Keratinocyte (primary cell): ENCODE data around the gene VPS37B. TPM values are rescaled to one million over a fixed set of nuclear protein-coding genes. Genes with fewer than 3 reads are reported as not detected.
A peak's percentile ranks its signal among the peaks of the same experiment; 100 is the strongest.

Experiments
- DNase-seq: peaks from one replicate; pipeline ENCODE4 v3.0.0-alpha.2; 2011; ENCODE audit warnings: low read depth, missing footprints, low spot score
- FAIRE-seq: peaks from 2 replicates; lab custom pipeline; 2011; peaks lifted over from hg19 to GRCh38; lab: Jason Lieb, UNC
- H2AFZ ChIP-seq: 2 replicates; pipeline ENCODE4 v1.6.0; 2012; ENCODE audit warnings: low read length, control low read depth, inconsistent platforms; ENCODE audit not compliant: control insufficient read depth
- H3K27ac ChIP-seq: 2 replicates; pipeline ENCODE4 v1.5.1; 2011; ENCODE audit warnings: low read length; ENCODE audit not compliant: control insufficient read depth, insufficient read depth
- H3K27me3 ChIP-seq: 3 replicates; pipeline ENCODE4 v1.6.0; 2011; ENCODE audit warnings: low read length; ENCODE audit not compliant: control insufficient read depth, insufficient read depth; ENCODE audit errors: extremely low read depth
- H3K36me3 ChIP-seq, 2 experiments: 2 replicates in 1 of 2; 3 replicates in 1 of 2; pipeline ENCODE4 v1.5.1; 2011; ENCODE audit warnings: low read length in 2 of 2, mild to moderate bottlenecking in 1 of 2; ENCODE audit not compliant: control insufficient read depth in 2 of 2, insufficient read depth in 2 of 2; ENCODE audit errors: extremely low read depth in 1 of 2
- H3K4me1 ChIP-seq: 3 replicates; pipeline ENCODE4 v1.5.1; 2011; ENCODE audit warnings: low read length; ENCODE audit not compliant: control insufficient read depth, insufficient read depth; ENCODE audit errors: extremely low read depth
- H3K4me2 ChIP-seq: 3 replicates; pipeline ENCODE4 v1.6.0; 2011; ENCODE audit warnings: low read depth, low read length; ENCODE audit not compliant: control insufficient read depth, insufficient read depth; ENCODE audit errors: extremely low read depth
- H3K4me3 ChIP-seq, 3 experiments: fragments of 200-600 bp in 1 of 3; sonication (generic) in 1 of 3; 2 replicates in 2 of 3; 3 replicates in 1 of 3; pipeline ENCODE4 v1.5.1; 2011 to 2016; ENCODE audit warnings: low read length in 3 of 3, mild to moderate bottlenecking in 3 of 3, control low read depth in 2 of 3, inconsistent platforms in 1 of 3, low read depth in 1 of 3, mixed read lengths in 1 of 3, mixed run types in 1 of 3, moderate library complexity in 1 of 3; ENCODE audit not compliant: control insufficient read depth in 2 of 3, insufficient read depth in 2 of 3; ENCODE audit errors: extremely low read depth in 1 of 3
- H3K79me2 ChIP-seq: 2 replicates; pipeline ENCODE4 v1.6.0; 2012; ENCODE audit warnings: low read length; ENCODE audit not compliant: control insufficient read depth, insufficient read depth
- H3K9ac ChIP-seq: 3 replicates; pipeline ENCODE4 v1.6.0; 2011; ENCODE audit warnings: low read length; ENCODE audit not compliant: control insufficient read depth, insufficient read depth; ENCODE audit errors: extremely low read depth
- H3K9me1 ChIP-seq: 3 replicates; pipeline ENCODE4 v1.6.0; 2011; ENCODE audit warnings: low read length; ENCODE audit not compliant: control insufficient read depth, insufficient read depth; ENCODE audit errors: extremely low read depth
- H3K9me3 ChIP-seq: 2 replicates; pipeline ENCODE4 v1.5.1; 2012; ENCODE audit warnings: low read depth, low read length; ENCODE audit not compliant: control insufficient read depth
- H4K20me1 ChIP-seq: 3 replicates; pipeline ENCODE4 v1.6.0; 2011; ENCODE audit warnings: low read length; ENCODE audit not compliant: control insufficient read depth, insufficient read depth; ENCODE audit errors: extremely low read depth
- EZH2 ChIP-seq: IDR thresholded peaks from one replicate; pipeline ENCODE4 v1.6.1; 2012; ENCODE audit warnings: inconsistent platforms, mild to moderate bottlenecking, low read length, moderate library complexity
- dilution Hi-C: fragments of 300-500 bp; cut with MboI; formaldehyde crosslinking; loops from one replicate; pipeline ENCODE4 v1.7.0; 2020; ENCODE audit warnings: low sequenced_read_pairs; ENCODE audit not compliant: extremely low pct_ligation_motif_present
- polyA plus RNA-seq, 5 experiments: library from polyadenylated mRNA; depleted of rRNA in 3 of 5; stranded (reverse) in 3 of 5; stranded (forward) in 1 of 5; unstranded in 1 of 5; fragments of >200 nt; gene quantifications; 1 replicate in 1 of 5; 2 replicates in 3 of 5; 3 replicates in 1 of 5; pipeline versions ENCODE4 v1.2.1 to v1.2.3, GENCODE V29; 2011 to 2012; ENCODE audit warnings: missing spikeins in 2 of 5, low read depth in 1 of 5, low replicate concordance in 1 of 5
- TF ChIP-seq, protein P1 (sequence below), 3 experiments: IDR thresholded peaks in 1 of 3; conservative IDR thresholded peaks in 1 of 3; optimal IDR thresholded peaks in 1 of 3; 2 replicates in 2 of 3; 3 replicates in 1 of 3; pipeline versions ENCODE3 to v1.5.1; 2011; ENCODE audit warnings: low read length in 3 of 3, mild to moderate bottlenecking in 3 of 3, moderate library complexity in 2 of 3, control low read depth in 1 of 3, inconsistent platforms in 1 of 3; ENCODE audit not compliant: insufficient read depth in 2 of 3; ENCODE audit errors: extremely low read depth in 1 of 3

VPS37B gene
- polyA plus RNA-seq, 1 donor (not counting 4 experiments of a cell fraction or from before 2014, with no cell fraction given), result 34.1 TPM

DNA sequence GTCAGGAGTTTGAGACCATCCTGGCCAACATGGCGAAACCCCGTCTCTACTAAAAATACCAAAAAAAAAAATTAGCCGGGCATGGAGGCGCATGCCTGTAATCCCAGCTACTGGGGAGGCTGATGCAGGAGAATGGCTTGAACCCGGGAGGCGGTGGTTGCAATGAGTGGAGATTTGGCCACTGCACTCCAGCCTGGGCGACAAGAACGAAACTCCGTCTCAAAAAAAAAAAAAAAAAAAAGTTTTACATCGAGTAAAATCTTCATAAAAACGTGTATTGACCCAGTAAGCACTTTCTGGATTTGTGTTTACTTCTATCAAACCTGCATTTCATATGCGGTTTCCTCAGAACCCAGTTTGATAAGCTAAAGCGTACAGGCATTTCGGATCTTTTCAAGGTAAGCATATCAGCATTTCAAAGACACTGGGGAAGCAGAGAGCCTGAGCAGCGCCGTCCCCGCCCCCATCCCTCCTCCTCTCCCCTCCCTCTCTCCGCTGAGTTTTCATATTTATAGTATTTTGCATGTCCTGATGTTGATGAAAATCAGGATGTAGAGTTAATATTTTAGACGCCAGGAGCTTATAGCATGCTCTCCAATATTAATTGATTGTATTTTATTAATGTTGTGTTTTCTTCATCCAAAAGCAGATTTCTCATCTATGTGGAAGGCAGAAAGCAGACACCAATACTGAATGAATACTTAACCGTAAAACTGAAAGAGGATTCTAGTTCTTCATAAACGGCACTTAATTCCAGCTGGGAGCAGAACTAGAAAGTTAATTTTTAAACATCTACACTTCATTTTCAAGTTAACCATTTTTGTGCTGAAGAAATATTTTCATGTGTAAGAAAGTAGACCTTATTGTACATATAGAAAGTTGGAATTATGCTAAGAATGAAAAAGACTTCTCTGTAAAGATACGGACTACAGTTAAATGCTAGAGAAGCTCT is 69.9 kb downstream of the VPS37B start:
- Histone ChIP-seq H3K9me3 (no peaks in the 10 kb centered on the region), H3K79me2 (no peaks in the 10 kb centered on the region), H3K9ac (peak overlapping the region; percentile 58), H3K4me1 (peaks cover under 1% of the 10 kb centered on the region), H2AFZ (peak overlapping the region; percentile 87), H4K20me1 (no peaks in the 10 kb centered on the region), H3K4me2 (peak overlapping the region; percentile 84), H3K27me3 (no peaks in the 10 kb centered on the region), H3K4me3 (peak overlapping the region in 2 of 3 experiments; percentile 55 to 66), H3K9me1 (no peaks in the 10 kb centered on the region), H3K27ac (no peak overlapping the region), H3K36me3 (no peaks in the 10 kb centered on the region)
- FAIRE-seq (peak; percentile 23), DNase-seq (no peak)
- dilution Hi-C loops, result no loop called here
- TF ChIP-seq, protein P1, sequence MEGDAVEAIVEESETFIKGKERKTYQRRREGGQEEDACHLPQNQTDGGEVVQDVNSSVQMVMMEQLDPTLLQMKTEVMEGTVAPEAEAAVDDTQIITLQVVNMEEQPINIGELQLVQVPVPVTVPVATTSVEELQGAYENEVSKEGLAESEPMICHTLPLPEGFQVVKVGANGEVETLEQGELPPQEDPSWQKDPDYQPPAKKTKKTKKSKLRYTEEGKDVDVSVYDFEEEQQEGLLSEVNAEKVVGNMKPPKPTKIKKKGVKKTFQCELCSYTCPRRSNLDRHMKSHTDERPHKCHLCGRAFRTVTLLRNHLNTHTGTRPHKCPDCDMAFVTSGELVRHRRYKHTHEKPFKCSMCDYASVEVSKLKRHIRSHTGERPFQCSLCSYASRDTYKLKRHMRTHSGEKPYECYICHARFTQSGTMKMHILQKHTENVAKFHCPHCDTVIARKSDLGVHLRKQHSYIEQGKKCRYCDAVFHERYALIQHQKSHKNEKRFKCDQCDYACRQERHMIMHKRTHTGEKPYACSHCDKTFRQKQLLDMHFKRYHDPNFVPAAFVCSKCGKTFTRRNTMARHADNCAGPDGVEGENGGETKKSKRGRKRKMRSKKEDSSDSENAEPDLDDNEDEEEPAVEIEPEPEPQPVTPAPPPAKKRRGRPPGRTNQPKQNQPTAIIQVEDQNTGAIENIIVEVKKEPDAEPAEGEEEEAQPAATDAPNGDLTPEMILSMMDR (optimal IDR thresholded peaks at IDR 0.05 in 1 of 3, IDR thresholded peaks at IDR 0.05 in 1 of 3, conservative IDR thresholded peaks at IDR 0.05 in 1 of 3; ENCODE audit: extremely low read depth in 1 of 3, insufficient read depth in 2 of 3, low read length in 3 of 3), result no peak
- no peak for TF ChIP-seq EZH2

DNA sequence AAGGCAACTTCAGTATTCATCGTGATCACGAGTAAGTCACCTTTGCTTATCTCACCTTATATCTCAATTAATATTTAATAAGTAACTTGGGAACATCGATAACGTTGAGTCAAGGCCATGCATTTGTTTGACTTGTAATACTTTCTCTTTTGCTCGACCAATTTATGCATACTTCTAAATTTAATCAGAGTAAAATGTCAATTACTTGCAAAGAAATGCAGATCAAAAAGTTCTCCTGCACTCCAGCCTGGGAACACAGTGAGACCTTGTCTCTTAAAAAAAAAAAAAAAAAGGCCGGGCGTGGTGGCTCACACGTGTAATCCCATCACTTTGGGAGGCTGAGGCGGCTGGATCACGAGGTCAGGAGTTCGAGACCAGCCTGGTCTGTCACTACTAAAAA is 72.5 kb downstream of the VPS37B start:
- Histone ChIP-seq H3K4me1 (no peaks in the 10 kb centered on the region), H4K20me1 (no peaks in the 10 kb centered on the region), H3K9me3 (no peaks in the 10 kb centered on the region), H3K27ac (no peak overlapping the region), H3K27me3 (no peaks in the 10 kb centered on the region), H3K36me3 (no peaks in the 10 kb centered on the region), H3K4me2 (no peak overlapping the region), H2AFZ (no peak overlapping the region), H3K79me2 (no peaks in the 10 kb centered on the region), H3K9me1 (no peaks in the 10 kb centered on the region), H3K4me3 (no peak overlapping the region), H3K9ac (no peak overlapping the region)
- DNase-seq (no peak), FAIRE-seq (no peak)
- dilution Hi-C loops, result no loop called here
- TF ChIP-seq EZH2, result no peak
- TF ChIP-seq, protein P1 (optimal IDR thresholded peaks at IDR 0.05 in 1 of 3, IDR thresholded peaks at IDR 0.05 in 1 of 3, conservative IDR thresholded peaks at IDR 0.05 in 1 of 3; ENCODE audit: extremely low read depth in 1 of 3, insufficient read depth in 2 of 3, low read length in 3 of 3), result no peak
